B cell (primary cell): ENCODE data around the gene ZMYM2. TPM values are rescaled to one million over a fixed set of nuclear protein-coding genes. Genes with fewer than 3 reads are reported as not detected.

Source experiments
- ATAC-seq: fragments of 200-7000 bp; cut with Tn5 transposase; one replicate; pipeline ENCODE4 v1.10.0; 2021; ENCODE audit warnings: low read depth, mild to moderate bottlenecking, moderate number of reproducible peaks, moderate library complexity
- CTCF ChIA-PET: fragments of 350-600 bp; sonication (Branson Sonifier 250); formaldehyde crosslinking; loops from one replicate; lab custom pipeline; 2021; ENCODE audit warnings: antibody characterized with exemption, inconsistent platforms; lab: Charles Lee
- POLR2A ChIA-PET: fragments of 350-600 bp; sonication (Branson Sonifier 250); formaldehyde crosslinking; loops from one replicate; lab custom pipeline; 2021; ENCODE audit warnings: antibody characterized with exemption; lab: Charles Lee
- DNase-seq: peaks from one replicate; pipeline ENCODE4 v3.0.0; 2013
- H2AFZ ChIP-seq: 2 replicates; pipeline ENCODE4 v1.6.1; 2012; ENCODE audit warnings: mild to moderate bottlenecking, low read depth, low read length; ENCODE audit not compliant: insufficient read depth, poor library complexity, severe bottlenecking
- H3K27ac ChIP-seq, 2 donors: 1 replicate in 1 of 2; 2 replicates in 1 of 2; pipeline ENCODE4 v1.5.1; 2012 to 2013; ENCODE audit warnings: low read length in 2 of 2, mild to moderate bottlenecking in 2 of 2, moderate library complexity in 1 of 2
- H3K27me3 ChIP-seq, 4 experiments: fragments of 200-600 bp in 1 of 4; sonication (generic) in 1 of 4; replicated peaks in 1 of 4; 1 replicate in 2 of 4; 2 replicates in 2 of 4; pipeline versions ENCODE4 v1.6.1 to v1.7.0; 2013 to 2016; ENCODE audit warnings: low read length in 3 of 4, mild to moderate bottlenecking in 2 of 4, mixed read lengths in 1 of 4, moderate library complexity in 1 of 4; ENCODE audit not compliant: insufficient read depth in 4 of 4, control insufficient read depth in 3 of 4; ENCODE audit errors: control extremely low read depth in 1 of 4
- H3K36me3 ChIP-seq, 2 experiments: replicated peaks in 1 of 2; 1 replicate in 1 of 2; 2 replicates in 1 of 2; pipeline versions ENCODE4 v1.6.1 to v1.7.1; 2013; ENCODE audit warnings: low read length in 1 of 2; ENCODE audit not compliant: insufficient read depth in 2 of 2, control insufficient read depth in 1 of 2; ENCODE audit errors: control extremely low read depth in 1 of 2, extremely low read depth in 1 of 2
- H3K4me1 ChIP-seq, 2 donors: fragments of 200-600 bp in 1 of 2; sonication (generic) in 1 of 2; 1 replicate in 1 of 2; 2 replicates in 1 of 2; pipeline versions ENCODE4 v1.5.1 to v1.6.1; 2013 to 2017; ENCODE audit warnings: low read length in 2 of 2; ENCODE audit not compliant: control insufficient read depth in 2 of 2, insufficient read depth in 2 of 2
- H3K4me2 ChIP-seq: replicated peaks from 2 replicates; pipeline ENCODE3; 2012; ENCODE audit warnings: mild to moderate bottlenecking, low read depth, low read length; ENCODE audit not compliant: poor library complexity, severe bottlenecking
- H3K4me3 ChIP-seq, 5 experiments: fragments of 200-600 bp in 1 of 5; sonication (generic) in 1 of 5; 1 replicate in 3 of 5; 2 replicates in 2 of 5; pipeline versions ENCODE4 v1.5.1 to v1.7.0; 2011 to 2016; ENCODE audit warnings: low read length in 4 of 5, mild to moderate bottlenecking in 4 of 5, low read depth in 2 of 5, control low read depth in 1 of 5, moderate library complexity in 1 of 5; ENCODE audit not compliant: insufficient read depth in 1 of 5; ENCODE audit errors: control extremely low read depth in 1 of 5, extremely low read depth in 1 of 5
- H3K79me2 ChIP-seq: fragments of 200-600 bp; sonication (generic); one replicate; pipeline ENCODE4 v1.6.0; 2016; ENCODE audit warnings: low read length; ENCODE audit not compliant: control insufficient read depth, insufficient read depth
- H3K9ac ChIP-seq: fragments of 200-600 bp; sonication (generic); 2 replicates; pipeline ENCODE4 v1.6.1; 2017; ENCODE audit warnings: mild to moderate bottlenecking, low read length, moderate library complexity
- H3K9me3 ChIP-seq, 3 donors: one replicate each; pipeline versions ENCODE4 v1.6.1 to v1.7.1; 2013; ENCODE audit warnings: low read length in 2 of 3; ENCODE audit not compliant: control insufficient read depth in 2 of 3, insufficient read depth in 1 of 3; ENCODE audit errors: control extremely low read depth in 1 of 3
- H4K20me1 ChIP-seq: 2 replicates; pipeline ENCODE4 v1.6.0; 2012; ENCODE audit warnings: mild to moderate bottlenecking, low read length; ENCODE audit not compliant: insufficient read depth, control insufficient read depth, poor library complexity, severe bottlenecking
- H3K27ac Mint-ChIP-seq: one replicate; pipeline ENCODE4 v1.8.0; 2021; ENCODE audit warnings: mixed read lengths
- H3K27me3 Mint-ChIP-seq: one replicate; pipeline ENCODE4 v1.8.0; 2021; ENCODE audit warnings: mixed read lengths
- H3K4me1 Mint-ChIP-seq: one replicate; pipeline ENCODE4 v1.8.0; 2021; ENCODE audit warnings: mixed read lengths
- H3K4me3 Mint-ChIP-seq: one replicate; pipeline ENCODE4 v1.8.0; 2021; ENCODE audit warnings: mixed read lengths
- H3K9me3 Mint-ChIP-seq: one replicate; pipeline ENCODE4 v1.8.0; 2022; ENCODE audit warnings: mixed read lengths; ENCODE audit not compliant: insufficient read depth
- EZH2 ChIP-seq: IDR thresholded peaks from 2 replicates; pipeline ENCODE4 v1.6.1; 2012; ENCODE audit warnings: borderline replicate concordance, low read depth, mild to moderate bottlenecking, moderate library complexity, low read length; ENCODE audit not compliant: insufficient read depth, poor library complexity, severe bottlenecking
- WGBS: methylation state at CpG from one replicate; pipeline ENCODE4 v1.1.5; 2013; ENCODE audit warnings: missing lambda C conversion rate; ENCODE audit not compliant: insufficient coverage; 5-methylcytosine and 5-hydroxymethylcytosine counted together
- intact Hi-C: fragments of 100-400 bp; cut with micrococcal nuclease; formaldehyde crosslinking; loops from one replicate; pipeline ENCODE4 v1.10.0; 2022
- polyA plus RNA-seq: library from polyadenylated mRNA; depleted of rRNA; stranded (reverse); fragments of >200 nt; gene quantifications from 2 replicates; pipeline ENCODE4 v1.2.3, GENCODE V29; 2012
- total RNA-seq, 2 donors: library from RNA; stranded (reverse); fragments of 120-200 nt in 1 of 2; gene quantifications; 1 replicate in 1 of 2; 2 replicates in 1 of 2; pipeline versions ENCODE4 v1.2.3 to v1.2.4, GENCODE V29; 2013 to 2022
- TF ChIP-seq, protein P1 (sequence below): fragments of 200-600 bp; IDR thresholded peaks from one replicate; pipeline ENCODE4 v1.8.0; 2022; ENCODE audit warnings: antibody characterized with exemption, mild to moderate bottlenecking

ZMYM2 gene
- total and polyA plus RNA-seq, 2 donors (not counting 1 experiment from before 2014, with no cell fraction given) = 21.7 to 131 TPM

DNA sequence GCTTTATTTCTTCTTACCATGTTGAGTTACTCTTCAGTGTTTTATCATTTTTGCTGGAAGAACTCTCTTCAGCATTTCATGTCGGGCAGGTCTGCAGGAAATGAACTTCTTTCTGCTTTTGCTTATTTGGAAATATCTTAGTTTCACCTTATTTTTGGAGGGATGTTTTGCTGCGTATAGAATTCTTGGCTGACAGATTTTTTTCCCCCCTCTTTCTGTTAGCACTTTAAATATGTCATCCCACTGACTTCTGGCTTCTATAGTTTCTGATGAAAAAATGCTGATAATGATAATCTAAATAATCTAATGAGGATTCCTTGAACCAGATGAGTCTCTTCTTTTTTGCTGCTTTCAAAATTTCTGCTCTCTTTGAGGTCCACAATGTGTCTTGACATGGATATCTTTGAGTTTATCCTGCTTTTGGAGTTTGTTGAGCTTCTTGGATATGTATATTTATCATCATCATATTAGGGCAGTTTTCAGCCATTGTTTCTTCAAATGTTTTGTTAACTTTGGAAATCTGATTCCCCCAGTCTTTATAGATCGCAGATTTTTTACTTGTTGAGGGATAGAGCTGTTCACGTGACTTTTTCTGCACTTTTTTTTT lies 20.4 kb downstream of the ZMYM2 start:
- ATAC-seq (no peak), DNase-seq (no peak)
- H4K20me1 ChIP-seq = peaks cover 5% of the 10 kb centered on the region
- no CpG with 5 or more reads among the region's 4 CpGs for WGBS
- Mint-ChIP-seq H3K9me3 (peaks cover 7% of the 10 kb centered on the region), H3K4me3 (no peak overlapping the region), H3K27me3 (no peaks in the 10 kb centered on the region), H3K27ac (no peak overlapping the region), H3K4me1 (peaks cover 10% of the 10 kb centered on the region)
- H3K27me3 ChIP-seq = no peaks in the 10 kb centered on the region
- H3K9ac ChIP-seq = no peak overlapping the region
- H2AFZ ChIP-seq = no peak overlapping the region
- no peak overlapping the region for H3K27ac ChIP-seq
- peaks cover 11 to 18% of the 10 kb centered on the region in 2 experiments for H3K36me3 ChIP-seq
- ChIA-PET POLR2A (no interaction called here), CTCF (no interaction called here)
- H3K4me2 ChIP-seq = no peak overlapping the region
- no peak for TF ChIP-seq EZH2
- TF ChIP-seq, protein P1, sequence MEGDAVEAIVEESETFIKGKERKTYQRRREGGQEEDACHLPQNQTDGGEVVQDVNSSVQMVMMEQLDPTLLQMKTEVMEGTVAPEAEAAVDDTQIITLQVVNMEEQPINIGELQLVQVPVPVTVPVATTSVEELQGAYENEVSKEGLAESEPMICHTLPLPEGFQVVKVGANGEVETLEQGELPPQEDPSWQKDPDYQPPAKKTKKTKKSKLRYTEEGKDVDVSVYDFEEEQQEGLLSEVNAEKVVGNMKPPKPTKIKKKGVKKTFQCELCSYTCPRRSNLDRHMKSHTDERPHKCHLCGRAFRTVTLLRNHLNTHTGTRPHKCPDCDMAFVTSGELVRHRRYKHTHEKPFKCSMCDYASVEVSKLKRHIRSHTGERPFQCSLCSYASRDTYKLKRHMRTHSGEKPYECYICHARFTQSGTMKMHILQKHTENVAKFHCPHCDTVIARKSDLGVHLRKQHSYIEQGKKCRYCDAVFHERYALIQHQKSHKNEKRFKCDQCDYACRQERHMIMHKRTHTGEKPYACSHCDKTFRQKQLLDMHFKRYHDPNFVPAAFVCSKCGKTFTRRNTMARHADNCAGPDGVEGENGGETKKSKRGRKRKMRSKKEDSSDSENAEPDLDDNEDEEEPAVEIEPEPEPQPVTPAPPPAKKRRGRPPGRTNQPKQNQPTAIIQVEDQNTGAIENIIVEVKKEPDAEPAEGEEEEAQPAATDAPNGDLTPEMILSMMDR = no peak
- H3K79me2 ChIP-seq = peaks cover 80% of the 10 kb centered on the region
- H3K4me3 ChIP-seq = no peak overlapping the region
- H3K9me3 ChIP-seq = peaks cover 6 to 16% (median 10%) of the 10 kb centered on the region in 3 donors
- intact Hi-C loops = no loop called here
- H3K4me1 ChIP-seq = no peaks in the 10 kb centered on the region

GRCh38 chr13:19981685-19982238 lies 23.2 kb downstream of the ZMYM2 start:
- WGBS = 91% methylated on average over 3 of the region's 3 CpGs
- intact Hi-C loops = no loop called here
- H3K27ac Mint-ChIP-seq = no peak overlapping the region
- no peak for ATAC-seq
- H3K36me3 ChIP-seq = peaks cover 3 to 11% of the 10 kb centered on the region in 2 experiments
- peaks cover 24% of the 10 kb centered on the region for H4K20me1 ChIP-seq
- DNase-seq = no peak
- H3K27me3 ChIP-seq = no peaks in the 10 kb centered on the region
- POLR2A ChIA-PET = no interaction called here
- peaks cover 7% of the 10 kb centered on the region for H3K9me3 Mint-ChIP-seq
- H3K4me2 ChIP-seq = no peak overlapping the region
- H3K9ac ChIP-seq = no peak overlapping the region
- no peak overlapping the region for H3K4me3 Mint-ChIP-seq
- H3K27ac ChIP-seq = no peak overlapping the region
- H3K4me1 ChIP-seq = peaks cover 7 to 12% of the 10 kb centered on the region in 2 donors
- CTCF ChIA-PET = no interaction called here
- H3K4me3 ChIP-seq = no peak overlapping the region
- TF ChIP-seq, protein P1 = no peak
- TF ChIP-seq EZH2 = no peak
- H3K79me2 ChIP-seq = peaks cover 78% of the 10 kb centered on the region
- no peak overlapping the region for H2AFZ ChIP-seq
- peaks cover 6 to 16% (median 10%) of the 10 kb centered on the region in 3 donors for H3K9me3 ChIP-seq
- H3K4me1 Mint-ChIP-seq = peaks cover 15% of the 10 kb centered on the region
- no peaks in the 10 kb centered on the region for H3K27me3 Mint-ChIP-seq
